Liver (tissue), 3 donors: ENCODE measurements around the gene FAM13C.

Source experiments
- EGR1 ChIP-seq, 2 donors: IDR thresholded peaks; 2 replicates each; pipeline ENCODE4 v1.6.1; 2016 to 2018; ENCODE audit warnings: antibody characterized with exemption in 2 of 2, low read depth in 2 of 2
- GABPA ChIP-seq, 2 donors: IDR thresholded peaks in 1 of 2; conservative IDR thresholded peaks in 1 of 2; 2 replicates each; pipeline ENCODE4 v1.6.1; 2016; ENCODE audit warnings: antibody characterized with exemption in 2 of 2, mild to moderate bottlenecking in 1 of 2, moderate library complexity in 1 of 2
- HNF4A ChIP-seq, 2 donors: conservative IDR thresholded peaks; 2 replicates each; pipeline ENCODE4 v1.6.1; 2016; ENCODE audit warnings: antibody characterized with exemption in 2 of 2, mild to moderate bottlenecking in 2 of 2
- JUND ChIP-seq, 2 donors: IDR thresholded peaks; 2 replicates each; pipeline ENCODE4 v1.6.1; 2016; ENCODE audit warnings: antibody characterized with exemption in 2 of 2
- NR2F2 ChIP-seq: IDR thresholded peaks from 2 replicates; pipeline ENCODE4 v1.6.1; 2016; ENCODE audit warnings: antibody characterized with exemption
- RAD21 ChIP-seq, 2 donors: IDR thresholded peaks; 2 replicates each; pipeline ENCODE4 v1.6.1; 2016; ENCODE audit warnings: antibody characterized with exemption in 2 of 2, mild to moderate bottlenecking in 2 of 2
- SP1 ChIP-seq: IDR thresholded peaks from 2 replicates; pipeline ENCODE4 v1.6.1; 2018; ENCODE audit warnings: antibody characterized with exemption, mild to moderate bottlenecking
- TAF1 ChIP-seq: conservative IDR thresholded peaks from 2 replicates; pipeline ENCODE4 v1.6.1; 2016; ENCODE audit warnings: antibody characterized with exemption, mild to moderate bottlenecking
- YY1 ChIP-seq: IDR thresholded peaks from 2 replicates; pipeline ENCODE4 v1.6.1; 2016; ENCODE audit warnings: antibody characterized with exemption, mild to moderate bottlenecking
- TF ChIP-seq, protein P1 (sequence below): fragments of 150-350 bp; IDR thresholded peaks from 2 replicates; pipeline ENCODE4 v1.5.1; 2017; ENCODE audit warnings: improper control_type of control experiment, low read depth, low read length; ENCODE audit not compliant: missing input control
- TF ChIP-seq, protein P2 (sequence below): IDR thresholded peaks from 2 replicates; pipeline ENCODE4 v1.6.1; 2016; ENCODE audit warnings: antibody characterized with exemption
- TF ChIP-seq, protein P3 (sequence below): IDR thresholded peaks from 2 replicates; pipeline ENCODE4 v1.6.1; 2016; ENCODE audit warnings: antibody characterized with exemption, mild to moderate bottlenecking
- TF ChIP-seq, protein P4 (sequence below): IDR thresholded peaks from 2 replicates; pipeline ENCODE4 v1.6.1; 2016; ENCODE audit warnings: antibody characterized with exemption
- TF ChIP-seq, protein P5 (sequence below): IDR thresholded peaks from 2 replicates; pipeline ENCODE4 v1.6.1; 2016; ENCODE audit warnings: antibody characterized with exemption
- donor health status: healthy.
- donor health status: healthy.

DNA sequence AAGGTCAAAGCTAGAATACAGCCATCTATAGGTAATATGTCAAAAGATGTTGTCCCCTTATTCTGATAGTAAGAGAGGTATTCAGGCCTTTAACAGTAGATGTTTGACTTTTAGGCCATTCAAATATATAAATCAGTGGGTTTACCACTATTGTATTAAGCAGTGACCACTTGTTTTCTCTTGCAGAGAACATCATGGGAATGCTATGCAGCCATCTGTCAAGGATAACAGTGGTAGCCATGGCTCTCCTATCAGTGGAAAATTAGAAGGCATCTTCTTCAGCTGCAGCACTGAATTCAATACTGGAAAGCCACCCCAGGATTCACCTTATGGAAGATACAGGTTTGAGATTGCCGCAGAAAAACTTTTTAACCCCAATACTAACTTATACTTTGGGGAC lies 117.5 kb downstream of the FAM13C start:
- TF ChIP-seq, protein P1, sequence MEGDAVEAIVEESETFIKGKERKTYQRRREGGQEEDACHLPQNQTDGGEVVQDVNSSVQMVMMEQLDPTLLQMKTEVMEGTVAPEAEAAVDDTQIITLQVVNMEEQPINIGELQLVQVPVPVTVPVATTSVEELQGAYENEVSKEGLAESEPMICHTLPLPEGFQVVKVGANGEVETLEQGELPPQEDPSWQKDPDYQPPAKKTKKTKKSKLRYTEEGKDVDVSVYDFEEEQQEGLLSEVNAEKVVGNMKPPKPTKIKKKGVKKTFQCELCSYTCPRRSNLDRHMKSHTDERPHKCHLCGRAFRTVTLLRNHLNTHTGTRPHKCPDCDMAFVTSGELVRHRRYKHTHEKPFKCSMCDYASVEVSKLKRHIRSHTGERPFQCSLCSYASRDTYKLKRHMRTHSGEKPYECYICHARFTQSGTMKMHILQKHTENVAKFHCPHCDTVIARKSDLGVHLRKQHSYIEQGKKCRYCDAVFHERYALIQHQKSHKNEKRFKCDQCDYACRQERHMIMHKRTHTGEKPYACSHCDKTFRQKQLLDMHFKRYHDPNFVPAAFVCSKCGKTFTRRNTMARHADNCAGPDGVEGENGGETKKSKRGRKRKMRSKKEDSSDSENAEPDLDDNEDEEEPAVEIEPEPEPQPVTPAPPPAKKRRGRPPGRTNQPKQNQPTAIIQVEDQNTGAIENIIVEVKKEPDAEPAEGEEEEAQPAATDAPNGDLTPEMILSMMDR, result no peak
- TF ChIP-seq, protein P2, sequence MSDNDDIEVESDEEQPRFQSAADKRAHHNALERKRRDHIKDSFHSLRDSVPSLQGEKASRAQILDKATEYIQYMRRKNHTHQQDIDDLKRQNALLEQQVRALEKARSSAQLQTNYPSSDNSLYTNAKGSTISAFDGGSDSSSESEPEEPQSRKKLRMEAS, result no peak
- TF ChIP-seq, protein P3, sequence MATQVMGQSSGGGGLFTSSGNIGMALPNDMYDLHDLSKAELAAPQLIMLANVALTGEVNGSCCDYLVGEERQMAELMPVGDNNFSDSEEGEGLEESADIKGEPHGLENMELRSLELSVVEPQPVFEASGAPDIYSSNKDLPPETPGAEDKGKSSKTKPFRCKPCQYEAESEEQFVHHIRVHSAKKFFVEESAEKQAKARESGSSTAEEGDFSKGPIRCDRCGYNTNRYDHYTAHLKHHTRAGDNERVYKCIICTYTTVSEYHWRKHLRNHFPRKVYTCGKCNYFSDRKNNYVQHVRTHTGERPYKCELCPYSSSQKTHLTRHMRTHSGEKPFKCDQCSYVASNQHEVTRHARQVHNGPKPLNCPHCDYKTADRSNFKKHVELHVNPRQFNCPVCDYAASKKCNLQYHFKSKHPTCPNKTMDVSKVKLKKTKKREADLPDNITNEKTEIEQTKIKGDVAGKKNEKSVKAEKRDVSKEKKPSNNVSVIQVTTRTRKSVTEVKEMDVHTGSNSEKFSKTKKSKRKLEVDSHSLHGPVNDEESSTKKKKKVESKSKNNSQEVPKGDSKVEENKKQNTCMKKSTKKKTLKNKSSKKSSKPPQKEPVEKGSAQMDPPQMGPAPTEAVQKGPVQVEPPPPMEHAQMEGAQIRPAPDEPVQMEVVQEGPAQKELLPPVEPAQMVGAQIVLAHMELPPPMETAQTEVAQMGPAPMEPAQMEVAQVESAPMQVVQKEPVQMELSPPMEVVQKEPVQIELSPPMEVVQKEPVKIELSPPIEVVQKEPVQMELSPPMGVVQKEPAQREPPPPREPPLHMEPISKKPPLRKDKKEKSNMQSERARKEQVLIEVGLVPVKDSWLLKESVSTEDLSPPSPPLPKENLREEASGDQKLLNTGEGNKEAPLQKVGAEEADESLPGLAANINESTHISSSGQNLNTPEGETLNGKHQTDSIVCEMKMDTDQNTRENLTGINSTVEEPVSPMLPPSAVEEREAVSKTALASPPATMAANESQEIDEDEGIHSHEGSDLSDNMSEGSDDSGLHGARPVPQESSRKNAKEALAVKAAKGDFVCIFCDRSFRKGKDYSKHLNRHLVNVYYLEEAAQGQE, result no peak
- TF ChIP-seq EGR1 (IDR thresholded peaks at IDR 0.05; ENCODE audit: low read depth in 2 of 2) (no peak), RAD21 (IDR thresholded peaks at IDR 0.05) (no peak), NR2F2 (no peak), GABPA (IDR thresholded peaks at IDR 0.05 in 1 of 2, conservative IDR thresholded peaks at IDR 0.05 in 1 of 2) (no peak), SP1 (no peak), TAF1 (no peak), JUND (IDR thresholded peaks at IDR 0.05) (no peak), YY1 (no peak), HNF4A (conservative IDR thresholded peaks at IDR 0.05) (no peak)
- TF ChIP-seq, protein P4, sequence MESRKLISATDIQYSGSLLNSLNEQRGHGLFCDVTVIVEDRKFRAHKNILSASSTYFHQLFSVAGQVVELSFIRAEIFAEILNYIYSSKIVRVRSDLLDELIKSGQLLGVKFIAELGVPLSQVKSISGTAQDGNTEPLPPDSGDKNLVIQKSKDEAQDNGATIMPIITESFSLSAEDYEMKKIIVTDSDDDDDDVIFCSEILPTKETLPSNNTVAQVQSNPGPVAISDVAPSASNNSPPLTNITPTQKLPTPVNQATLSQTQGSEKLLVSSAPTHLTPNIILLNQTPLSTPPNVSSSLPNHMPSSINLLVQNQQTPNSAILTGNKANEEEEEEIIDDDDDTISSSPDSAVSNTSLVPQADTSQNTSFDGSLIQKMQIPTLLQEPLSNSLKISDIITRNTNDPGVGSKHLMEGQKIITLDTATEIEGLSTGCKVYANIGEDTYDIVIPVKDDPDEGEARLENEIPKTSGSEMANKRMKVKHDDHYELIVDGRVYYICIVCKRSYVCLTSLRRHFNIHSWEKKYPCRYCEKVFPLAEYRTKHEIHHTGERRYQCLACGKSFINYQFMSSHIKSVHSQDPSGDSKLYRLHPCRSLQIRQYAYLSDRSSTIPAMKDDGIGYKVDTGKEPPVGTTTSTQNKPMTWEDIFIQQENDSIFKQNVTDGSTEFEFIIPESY, result no peak
- TF ChIP-seq, protein P5, sequence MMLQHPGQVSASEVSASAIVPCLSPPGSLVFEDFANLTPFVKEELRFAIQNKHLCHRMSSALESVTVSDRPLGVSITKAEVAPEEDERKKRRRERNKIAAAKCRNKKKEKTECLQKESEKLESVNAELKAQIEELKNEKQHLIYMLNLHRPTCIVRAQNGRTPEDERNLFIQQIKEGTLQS, result no peak
